ENCODE results near the gene RB1. TPM values are rescaled to one million over a fixed set of nuclear protein-coding genes. Genes with fewer than 3 reads are reported as not detected.

RB1 gene
- total and polyA plus RNA-seq, 12 donors, result 10.4 to 78.0 (median 45.7) TPM

DNA sequence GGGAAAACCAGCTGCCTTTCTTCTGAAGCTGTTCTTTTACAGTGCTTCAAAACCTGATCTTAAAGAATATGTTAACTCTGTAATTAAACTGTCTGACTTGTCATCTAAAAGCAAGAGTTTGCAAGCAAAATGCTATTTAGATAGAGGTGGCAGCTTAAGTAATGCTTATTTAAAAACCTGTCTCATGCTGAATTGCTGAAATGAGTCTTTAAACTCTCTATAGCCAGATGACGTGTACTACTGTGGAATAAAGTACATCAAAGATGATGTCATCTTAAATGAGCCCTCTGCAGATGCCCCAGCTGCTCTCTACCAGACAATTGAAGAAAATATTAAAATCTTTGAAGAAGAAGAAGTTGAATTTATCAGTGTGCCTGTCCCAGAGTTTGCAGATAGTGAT, 47.6 kb upstream of the RB1 start:
- intact Hi-C loops (cut with DNase I), result no loop called here
- Histone ChIP-seq H3K4me3 (no peak overlapping the region), H3K27ac (no peak overlapping the region), H3K36me3 (replicated peaks in 1 of 2) (peaks cover 0 to 68% of the 10 kb centered on the region in 2 donors), H3K4me1 (replicated peaks in 1 of 2) (peaks cover 24 to 49% of the 10 kb centered on the region in 2 donors), H3K9me3 (replicated peaks in 1 of 3) (no peaks in the 10 kb centered on the region), H3K27me3 (no peaks in the 10 kb centered on the region)
- TF ChIP-seq, protein P1, sequence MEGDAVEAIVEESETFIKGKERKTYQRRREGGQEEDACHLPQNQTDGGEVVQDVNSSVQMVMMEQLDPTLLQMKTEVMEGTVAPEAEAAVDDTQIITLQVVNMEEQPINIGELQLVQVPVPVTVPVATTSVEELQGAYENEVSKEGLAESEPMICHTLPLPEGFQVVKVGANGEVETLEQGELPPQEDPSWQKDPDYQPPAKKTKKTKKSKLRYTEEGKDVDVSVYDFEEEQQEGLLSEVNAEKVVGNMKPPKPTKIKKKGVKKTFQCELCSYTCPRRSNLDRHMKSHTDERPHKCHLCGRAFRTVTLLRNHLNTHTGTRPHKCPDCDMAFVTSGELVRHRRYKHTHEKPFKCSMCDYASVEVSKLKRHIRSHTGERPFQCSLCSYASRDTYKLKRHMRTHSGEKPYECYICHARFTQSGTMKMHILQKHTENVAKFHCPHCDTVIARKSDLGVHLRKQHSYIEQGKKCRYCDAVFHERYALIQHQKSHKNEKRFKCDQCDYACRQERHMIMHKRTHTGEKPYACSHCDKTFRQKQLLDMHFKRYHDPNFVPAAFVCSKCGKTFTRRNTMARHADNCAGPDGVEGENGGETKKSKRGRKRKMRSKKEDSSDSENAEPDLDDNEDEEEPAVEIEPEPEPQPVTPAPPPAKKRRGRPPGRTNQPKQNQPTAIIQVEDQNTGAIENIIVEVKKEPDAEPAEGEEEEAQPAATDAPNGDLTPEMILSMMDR (IDR thresholded peaks at IDR 0.05), result no peak
- TF ChIP-seq POLR2A (IDR thresholded peaks at IDR 0.05), result no peak
- 51 to 68% (median 63%) methylated on average over 1 of the region's 1 CpG for WGBS, 4 donors
- no peak for DNase-seq

DNA sequence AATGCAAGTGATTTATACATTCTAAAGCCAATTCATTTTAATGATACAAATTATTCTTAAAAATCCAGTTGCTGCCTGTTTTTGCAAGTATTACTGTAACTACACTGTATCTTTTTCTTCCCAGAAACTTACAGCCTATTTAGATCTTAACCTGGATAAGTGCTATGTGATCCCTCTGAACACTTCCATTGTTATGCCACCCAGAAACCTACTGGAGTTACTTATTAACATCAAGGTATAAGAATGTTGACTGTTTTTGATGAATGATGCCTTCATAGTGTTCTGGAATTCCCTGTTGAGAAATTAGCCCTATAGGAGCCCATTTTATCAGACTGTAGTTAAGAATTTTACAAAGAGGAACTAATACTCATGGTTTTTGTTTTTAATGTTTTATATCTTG, 45.5 kb upstream of the RB1 start:
- intact Hi-C loops (cut with DNase I), result no loop called here
- Histone ChIP-seq H3K27ac (no peak overlapping the region), H3K4me3 (no peak overlapping the region), H3K27me3 (no peaks in the 10 kb centered on the region), H3K36me3 (replicated peaks in 1 of 2) (peaks cover 0 to 89% of the 10 kb centered on the region in 2 donors), H3K4me1 (replicated peaks in 1 of 2) (peaks cover 18 to 36% of the 10 kb centered on the region in 2 donors), H3K9me3 (replicated peaks in 1 of 3) (no peaks in the 10 kb centered on the region)
- DNase-seq, result no peak
- TF ChIP-seq POLR2A (IDR thresholded peaks at IDR 0.05), result no peak
- TF ChIP-seq, protein P1 (IDR thresholded peaks at IDR 0.05), result no peak

DNA sequence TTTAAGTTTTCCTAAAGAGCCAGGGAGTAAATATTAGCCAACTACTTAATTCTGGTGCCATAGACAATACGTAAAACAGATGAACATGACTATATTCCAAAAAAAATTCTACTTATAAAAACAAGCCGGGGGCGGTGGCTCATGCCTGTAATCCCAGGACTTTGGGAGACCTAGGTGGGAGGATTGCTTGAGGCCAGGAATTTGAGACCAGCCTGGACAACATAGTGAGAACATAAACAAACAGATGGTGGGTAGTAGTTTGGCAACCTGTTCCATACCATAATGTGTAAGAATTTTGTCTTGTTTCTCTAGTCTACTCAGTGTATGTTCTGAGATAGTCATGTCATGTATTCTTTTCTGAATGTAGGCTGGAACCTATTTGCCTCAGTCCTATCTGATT, 45.1 kb upstream of the RB1 start:
- no peak for DNase-seq
- H3K9me3 ChIP-seq (replicated peaks in 1 of 3), result no peaks in the 10 kb centered on the region
- no peak for TF ChIP-seq POLR2A (IDR thresholded peaks at IDR 0.05)
- TF ChIP-seq, protein P1 (IDR thresholded peaks at IDR 0.05), result no peak
- peaks cover 15 to 31% of the 10 kb centered on the region in 2 donors for H3K4me1 ChIP-seq (replicated peaks in 1 of 2)
- peaks cover 0 to 92% of the 10 kb centered on the region in 2 donors for H3K36me3 ChIP-seq (replicated peaks in 1 of 2)
- 90 to 92% (median 91%) methylated on average over 3 of the region's 3 CpGs for WGBS, 4 donors
- H3K4me3 ChIP-seq, result no peak overlapping the region
- H3K27ac ChIP-seq, result no peak overlapping the region
- H3K27me3 ChIP-seq, result no peaks in the 10 kb centered on the region
- intact Hi-C loops (cut with DNase I), result no loop called here

DNA sequence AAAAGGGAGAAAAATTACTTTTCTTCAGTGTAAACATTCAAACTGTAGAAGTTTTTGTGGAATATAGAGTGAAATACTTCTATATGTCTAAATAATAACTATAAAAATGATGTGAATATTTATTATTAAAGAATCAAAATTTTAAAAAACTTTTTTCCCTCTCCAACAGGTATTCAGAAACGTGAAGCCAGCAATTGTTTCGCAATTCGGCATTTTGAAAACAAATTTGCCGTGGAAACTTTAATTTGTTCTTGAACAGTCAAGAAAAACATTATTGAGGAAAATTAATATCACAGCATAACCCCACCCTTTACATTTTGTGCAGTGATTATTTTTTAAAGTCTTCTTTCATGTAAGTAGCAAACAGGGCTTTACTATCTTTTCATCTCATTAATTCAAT, 42.6 kb upstream of the RB1 start:
- Histone ChIP-seq H3K4me3 (no peak overlapping the region), H3K9me3 (replicated peaks in 1 of 3) (no peaks in the 10 kb centered on the region), H3K36me3 (replicated peaks in 1 of 2) (peaks cover 0 to 79% of the 10 kb centered on the region in 2 donors), H3K27ac (no peak overlapping the region), H3K27me3 (no peaks in the 10 kb centered on the region), H3K4me1 (replicated peaks in 1 of 2) (peaks cover 0 to 11% of the 10 kb centered on the region in 2 donors)
- no peak for DNase-seq
- WGBS, 4 donors, result 70 to 76% (median 74%) methylated on average over 4 of the region's 4 CpGs
- no peak for TF ChIP-seq POLR2A (IDR thresholded peaks at IDR 0.05)
- TF ChIP-seq, protein P1 (IDR thresholded peaks at IDR 0.05), result no peak
- intact Hi-C loops (cut with DNase I), result no loop called here
